Stomach (tissue), 9 donors: ENCODE data around the gene ERICH2. TPM values are rescaled to one million over a fixed set of nuclear protein-coding genes. Genes with fewer than 3 reads are reported as not detected.

Source experiments
- DNase-seq, 2 donors: peaks; one replicate each; pipeline versions ENCODE4 v3.0.0 to v3.0.0-alpha.2; 2013 to 2019
- H3K27ac ChIP-seq, 5 donors: fragments of 200-600 bp in 4 of 5; sonication (generic) in 4 of 5; one replicate each; pipeline ENCODE4 v1.5.1; 2013 to 2019; ENCODE audit warnings: mild to moderate bottlenecking in 1 of 5, moderate library complexity in 1 of 5
- H3K27me3 ChIP-seq, 3 donors: fragments of 200-600 bp; sonication (generic); one replicate each; pipeline ENCODE4 v1.5.1; 2017 to 2019; ENCODE audit warnings: mixed run types in 1 of 3
- H3K36me3 ChIP-seq, 4 donors: fragments of 200-600 bp; sonication (generic); 1 replicate in 3 of 4; 2 replicates in 1 of 4; pipeline ENCODE4 v1.5.1; 2016 to 2019
- H3K4me1 ChIP-seq, 4 donors: fragments of 200-600 bp; sonication (generic); one replicate each; pipeline ENCODE4 v1.5.1; 2016 to 2019
- H3K4me3 ChIP-seq, 4 donors: fragments of 200-600 bp; sonication (generic) in 3 of 4; one replicate each; pipeline ENCODE4 v1.5.1; 2016 to 2019; ENCODE audit warnings: mild to moderate bottlenecking in 1 of 4
- H3K9me3 ChIP-seq, 4 donors: fragments of 200-600 bp; sonication (generic); one replicate each; pipeline ENCODE4 v1.5.1; 2016 to 2019
- CTCF ChIP-seq, 7 experiments: fragments of 450-650 bp in 4 of 7; fragments of 200-600 bp in 3 of 7; sonication (generic) in 3 of 7; IDR thresholded peaks; one replicate each; pipeline ENCODE4 v1.5.1; 2016 to 2019; ENCODE audit warnings: antibody characterized with exemption in 7 of 7, control low read depth in 2 of 7, mild to moderate bottlenecking in 1 of 7
- EP300 ChIP-seq: sonication (generic); formaldehyde crosslinking; IDR thresholded peaks from one replicate; pipeline ENCODE4 v1.6.1; 2017; ENCODE audit warnings: antibody characterized with exemption
- POLR2A ChIP-seq, 4 donors: fragments of 450-650 bp; IDR thresholded peaks; one replicate each; pipeline ENCODE4 v1.6.1; 2016; ENCODE audit warnings: antibody characterized with exemption in 4 of 4, control low read depth in 2 of 4, mild to moderate bottlenecking in 1 of 4, moderate library complexity in 1 of 4
- POLR2AphosphoS5 ChIP-seq, 3 donors: sonication (generic); formaldehyde crosslinking; IDR thresholded peaks; one replicate each; pipeline ENCODE4 v1.6.1; 2016; ENCODE audit warnings: antibody characterized with exemption in 3 of 3
- WGBS, 5 donors: extraction: QIAGEN DNeasy Blood & Tissue Kit in 3 of 5; methylation state at CpG; one replicate each; pipeline versions ENCODE4 v1.1.5 to v1.1.7; 2013 to 2018; 5-methylcytosine and 5-hydroxymethylcytosine counted together
- intact Hi-C: fragments of 100-400 bp; cut with DNase I; formaldehyde crosslinking; loops from one replicate; pipeline ENCODE4 v1.15.1; 2023; ENCODE audit warnings: low total_unique reads
- polyA plus RNA-seq, 3 donors: library from polyadenylated mRNA; stranded (reverse); fragments of 200-250 nt; gene quantifications; one replicate each; pipeline ENCODE4 v1.2.3, GENCODE V29; 2013
- total RNA-seq, 5 donors: library from RNA; depleted of rRNA; stranded (reverse); fragments of >200 nt; gene quantifications; one replicate each; pipeline versions ENCODE4 v1.1.0 to v1.2.3, GENCODE V29; 2014 to 2016
- donor health status: healthy with polysubstance abuse.
- donor health status: Bipolar disorder and iron deficiency.
- donor health status: healthy.

ERICH2 gene
- total and polyA plus RNA-seq, 8 donors: 1.5 to 6.8 (median 6.1) TPM; not detected in 5

DNA sequence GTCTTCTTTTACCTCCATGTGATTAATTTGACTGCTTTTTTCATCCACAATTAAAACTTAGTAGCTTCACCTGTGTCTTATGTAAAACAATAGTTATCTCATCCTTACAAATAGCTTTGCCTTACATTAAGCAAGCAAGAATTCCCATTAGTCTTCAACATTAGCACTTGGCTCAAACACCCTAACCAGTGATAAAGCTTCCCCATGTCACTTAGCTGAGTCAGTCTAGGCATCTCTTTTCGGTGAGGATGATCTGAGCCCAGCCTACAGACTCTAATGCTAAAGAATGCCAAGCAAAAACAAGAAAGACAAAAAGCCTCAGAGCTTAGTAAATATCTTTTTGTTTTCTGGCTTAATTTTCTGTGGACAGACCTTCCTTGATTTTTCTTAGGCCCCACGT lies 72.6 kb downstream of the ERICH2 start:
- no peak for TF ChIP-seq EP300
- no peak for TF ChIP-seq CTCF (IDR thresholded peaks at IDR 0.05)
- TF ChIP-seq POLR2AphosphoS5 (IDR thresholded peaks at IDR 0.05): no peak
- no peak for TF ChIP-seq POLR2A (IDR thresholded peaks at IDR 0.05)
- Histone ChIP-seq H3K9me3 (no peaks in the 10 kb centered on the region), H3K27ac (no peak overlapping the region), H3K36me3 (no peaks in the 10 kb centered on the region), H3K4me1 (no peaks in the 10 kb centered on the region), H3K4me3 (no peak overlapping the region), H3K27me3 (peaks cover 0 to 13% (median 0%) of the 10 kb centered on the region in 3 donors)
- no peak for DNase-seq
- 65 to 77% (median 76%) methylated on average over 2 of the region's 2 CpGs for WGBS, 5 donors
- intact Hi-C loops: no loop called here

DNA sequence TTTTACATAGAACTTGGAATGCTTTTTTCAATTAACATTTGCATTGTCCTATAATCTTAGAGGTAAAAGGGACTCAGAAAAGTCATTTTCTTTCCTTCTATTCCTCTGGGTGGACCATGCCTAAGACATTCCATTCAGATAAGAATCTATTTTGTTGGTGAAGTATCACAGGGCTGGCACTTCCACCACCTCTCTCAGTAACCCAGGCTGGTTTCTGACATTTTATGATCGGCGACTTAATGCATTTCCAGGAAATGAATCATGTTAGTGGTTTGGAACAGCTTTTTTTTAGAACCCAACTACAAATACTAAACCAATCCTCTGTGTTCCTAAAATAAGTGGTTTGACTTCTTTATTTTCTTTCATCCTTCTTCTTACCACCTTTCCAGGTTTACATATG lies 73.5 kb downstream of the ERICH2 start:
- intact Hi-C loops: no loop called here
- Histone ChIP-seq H3K36me3 (no peaks in the 10 kb centered on the region), H3K27me3 (peaks cover 0 to 13% (median 0%) of the 10 kb centered on the region in 3 donors), H3K27ac (no peak overlapping the region), H3K9me3 (no peaks in the 10 kb centered on the region), H3K4me1 (no peaks in the 10 kb centered on the region), H3K4me3 (no peak overlapping the region)
- no peak for DNase-seq
- TF ChIP-seq POLR2A (IDR thresholded peaks at IDR 0.05): no peak
- TF ChIP-seq CTCF (IDR thresholded peaks at IDR 0.05): no peak
- no peak for TF ChIP-seq POLR2AphosphoS5 (IDR thresholded peaks at IDR 0.05)
- TF ChIP-seq EP300: no peak
- WGBS, 5 donors: 60 to 75% (median 61%) methylated on average over 2 of the region's 2 CpGs

- WGBS, 5 donors: 82 to 88% (median 87%) methylated on average over 10 of the region's 10 CpGs
- Histone ChIP-seq H3K27ac (no peak overlapping the region), H3K9me3 (no peaks in the 10 kb centered on the region), H3K4me3 (no peak overlapping the region), H3K4me1 (no peaks in the 10 kb centered on the region), H3K27me3 (peaks cover 0 to 13% (median 0%) of the 10 kb centered on the region in 3 donors), H3K36me3 (no peaks in the 10 kb centered on the region)
- TF ChIP-seq POLR2A (IDR thresholded peaks at IDR 0.05) (no peak), CTCF (IDR thresholded peaks at IDR 0.05) (no peak), POLR2AphosphoS5 (IDR thresholded peaks at IDR 0.05) (no peak), EP300 (no peak)
- intact Hi-C loops: no loop called here
- no peak for DNase-seq
Observed at GRCh38 chr2:170845343-170845742, 75.2 kb downstream of the ERICH2 start.

DNA sequence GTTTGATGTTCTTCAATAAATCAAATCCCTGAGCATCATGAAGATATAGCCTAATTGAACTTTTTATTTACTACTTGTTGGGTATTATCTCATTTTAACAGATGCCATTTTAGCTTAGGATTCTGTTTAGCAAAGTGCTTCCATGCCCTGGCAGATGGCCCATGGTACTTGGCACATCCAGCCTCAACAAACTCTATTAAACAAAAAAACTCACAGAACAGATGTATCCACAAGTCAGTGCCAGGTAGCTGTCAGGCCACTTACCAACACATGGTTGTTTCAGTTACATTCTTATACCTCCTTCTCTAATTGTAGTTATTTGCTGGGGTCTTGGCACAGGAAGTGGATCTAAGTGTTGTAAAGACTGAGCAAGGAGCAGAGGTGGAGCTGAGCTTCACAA lies 76.1 kb downstream of the ERICH2 start:
- H3K4me3 ChIP-seq: no peak overlapping the region
- no peak for TF ChIP-seq EP300
- no peak for TF ChIP-seq POLR2AphosphoS5 (IDR thresholded peaks at IDR 0.05)
- TF ChIP-seq CTCF (IDR thresholded peaks at IDR 0.05): no peak
- no peak for TF ChIP-seq POLR2A (IDR thresholded peaks at IDR 0.05)
- H3K36me3 ChIP-seq: no peaks in the 10 kb centered on the region
- H3K27me3 ChIP-seq: peaks cover 0 to 13% (median 0%) of the 10 kb centered on the region in 3 donors
- intact Hi-C loops: no loop called here
- no peaks in the 10 kb centered on the region for H3K9me3 ChIP-seq
- no peak overlapping the region for H3K27ac ChIP-seq
- no peaks in the 10 kb centered on the region for H3K4me1 ChIP-seq
- DNase-seq: no peak
